ENCODE measurements around the gene CLEC11A. TPM values are rescaled to one million over a fixed set of nuclear protein-coding genes. Genes with fewer than 3 reads are reported as not detected.

Gene CLEC11A
- total and polyA plus RNA-seq, 4 donors = 2.4 to 11.0 (median 5.5) TPM

- no peak overlapping the region for H3K9ac ChIP-seq (ENCODE audit: low read depth in 1 of 2, low read length in 2 of 2)
- no peaks in the 10 kb centered on the region for H3K4me1 ChIP-seq (ENCODE audit: control insufficient read depth in 4 of 4, insufficient read depth in 4 of 4, low read length in 3 of 4)
- no peak for DNase-seq (ENCODE audit: low spot score)
- H3K9me3 ChIP-seq (ENCODE audit: control insufficient read depth in 4 of 4, low read length in 3 of 4) = peaks cover 0 to 4% (median 3%) of the 10 kb centered on the region in 4 donors
- TF ChIP-seq HNF4A (conservative IDR thresholded peaks at IDR 0.05) (no peak), MAX (IDR thresholded peaks at IDR 0.05) (no peak)
- peaks cover 0 to 10% (median 1%) of the 10 kb centered on the region in 4 donors for H3K27me3 ChIP-seq (ENCODE audit: control insufficient read depth in 4 of 4, insufficient read depth in 4 of 4, low read length in 3 of 4)
- H3K27ac ChIP-seq (ENCODE audit: low read depth in 1 of 2, low read length in 2 of 2) = no peak overlapping the region
- H3K4me3 ChIP-seq (ENCODE audit: low read depth in 1 of 3, low read length in 3 of 3) = no peak overlapping the region
- H3K36me3 ChIP-seq (ENCODE audit: control insufficient read depth in 4 of 4, insufficient read depth in 3 of 4, low read depth in 1 of 4, low read length in 3 of 4) = no peaks in the 10 kb centered on the region
- WGBS = 47% methylated on average over 3 of the region's 3 CpGs
Observed at GRCh38 chr19:50678323-50678722, 44.8 kb upstream of the CLEC11A start.

DNA sequence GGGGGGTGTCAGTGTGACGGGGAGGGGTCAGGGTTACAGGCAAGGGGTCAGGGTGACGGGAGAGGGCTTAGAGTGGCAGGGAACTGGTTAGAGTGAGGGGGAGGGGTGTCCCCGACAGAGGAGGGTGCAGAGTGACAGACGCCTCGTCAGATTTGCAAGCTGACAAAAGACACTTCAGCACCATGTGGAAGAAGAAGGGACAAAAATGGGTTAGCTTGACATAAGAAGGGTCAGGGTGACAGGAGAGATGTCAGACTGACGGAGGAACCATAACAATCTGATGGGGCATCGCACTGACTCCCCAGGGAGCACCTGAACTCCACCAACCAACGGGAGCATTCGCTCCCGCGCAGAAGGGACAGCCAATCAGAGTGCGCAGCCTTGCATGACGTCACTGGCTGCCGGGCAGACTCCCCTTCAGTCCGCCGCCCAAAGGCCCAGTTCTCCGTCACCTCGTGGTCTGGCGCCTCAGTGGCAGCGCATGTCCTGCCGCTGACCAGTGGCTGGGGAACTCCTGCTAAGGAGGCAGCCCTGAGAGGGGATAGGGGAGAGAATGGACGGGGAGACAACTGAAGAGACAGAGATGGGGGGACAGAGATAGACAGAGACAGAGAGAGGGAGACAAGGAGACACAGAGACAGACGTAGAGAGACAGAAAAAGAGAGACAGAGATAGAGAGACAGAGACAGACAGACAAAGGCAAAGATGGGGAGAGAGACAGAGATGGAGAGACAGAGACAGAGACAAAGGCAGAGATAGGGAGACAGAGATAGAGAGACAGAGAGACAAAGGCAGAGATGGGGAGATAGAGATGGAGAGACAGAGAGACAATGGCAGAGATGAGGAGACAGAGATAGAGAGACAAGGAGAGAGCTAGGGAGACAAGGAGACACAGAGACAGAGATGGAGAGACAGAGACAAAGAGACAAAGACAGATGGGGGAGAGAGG, 43.7 kb upstream of the CLEC11A start:
- Histone ChIP-seq H3K27ac (ENCODE audit: low read depth in 1 of 2, low read length in 2 of 2) (no peak overlapping the region), H3K36me3 (ENCODE audit: control insufficient read depth in 4 of 4, insufficient read depth in 3 of 4, low read depth in 1 of 4, low read length in 3 of 4) (no peaks in the 10 kb centered on the region), H3K4me3 (ENCODE audit: low read depth in 1 of 3, low read length in 3 of 3) (no peak overlapping the region), H3K27me3 (ENCODE audit: control insufficient read depth in 4 of 4, insufficient read depth in 4 of 4, low read length in 3 of 4) (peaks cover 0 to 10% (median 1%) of the 10 kb centered on the region in 4 donors), H3K9ac (ENCODE audit: low read depth in 1 of 2, low read length in 2 of 2) (no peak overlapping the region), H3K4me1 (ENCODE audit: control insufficient read depth in 4 of 4, insufficient read depth in 4 of 4, low read length in 3 of 4) (no peaks in the 10 kb centered on the region), H3K9me3 (ENCODE audit: control insufficient read depth in 4 of 4, low read length in 3 of 4) (peaks cover 0 to 4% (median 3%) of the 10 kb centered on the region in 4 donors)
- no peak for TF ChIP-seq FOXA1 (IDR thresholded peaks at IDR 0.05)
- peak; percentile 22 for TF ChIP-seq SP1 (IDR thresholded peaks at IDR 0.05)
- peak; percentile 79 for DNase-seq (ENCODE audit: low spot score)
- WGBS = 14% methylated on average over 23 of the region's 23 CpGs

GRCh38 chr19:50686310-50687032, 36.7 kb upstream of the CLEC11A start:
- DNase-seq (ENCODE audit: low spot score) = no peak
- H3K4me1 ChIP-seq (ENCODE audit: control insufficient read depth in 4 of 4, insufficient read depth in 4 of 4, low read length in 3 of 4) = no peaks in the 10 kb centered on the region
- no peaks in the 10 kb centered on the region for H3K9me3 ChIP-seq (ENCODE audit: control insufficient read depth in 4 of 4, low read length in 3 of 4)
- TF ChIP-seq, protein P1, sequence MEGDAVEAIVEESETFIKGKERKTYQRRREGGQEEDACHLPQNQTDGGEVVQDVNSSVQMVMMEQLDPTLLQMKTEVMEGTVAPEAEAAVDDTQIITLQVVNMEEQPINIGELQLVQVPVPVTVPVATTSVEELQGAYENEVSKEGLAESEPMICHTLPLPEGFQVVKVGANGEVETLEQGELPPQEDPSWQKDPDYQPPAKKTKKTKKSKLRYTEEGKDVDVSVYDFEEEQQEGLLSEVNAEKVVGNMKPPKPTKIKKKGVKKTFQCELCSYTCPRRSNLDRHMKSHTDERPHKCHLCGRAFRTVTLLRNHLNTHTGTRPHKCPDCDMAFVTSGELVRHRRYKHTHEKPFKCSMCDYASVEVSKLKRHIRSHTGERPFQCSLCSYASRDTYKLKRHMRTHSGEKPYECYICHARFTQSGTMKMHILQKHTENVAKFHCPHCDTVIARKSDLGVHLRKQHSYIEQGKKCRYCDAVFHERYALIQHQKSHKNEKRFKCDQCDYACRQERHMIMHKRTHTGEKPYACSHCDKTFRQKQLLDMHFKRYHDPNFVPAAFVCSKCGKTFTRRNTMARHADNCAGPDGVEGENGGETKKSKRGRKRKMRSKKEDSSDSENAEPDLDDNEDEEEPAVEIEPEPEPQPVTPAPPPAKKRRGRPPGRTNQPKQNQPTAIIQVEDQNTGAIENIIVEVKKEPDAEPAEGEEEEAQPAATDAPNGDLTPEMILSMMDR (IDR thresholded peaks at IDR 0.05; ENCODE audit: low read depth, low read length, missing input control) = no peak
- TF ChIP-seq SP1 (IDR thresholded peaks at IDR 0.05) = no peak
- no peak overlapping the region for H3K4me3 ChIP-seq (ENCODE audit: low read depth in 1 of 3, low read length in 3 of 3)
- H3K27me3 ChIP-seq (ENCODE audit: control insufficient read depth in 4 of 4, insufficient read depth in 4 of 4, low read length in 3 of 4) = peaks cover 0 to 14% (median 3%) of the 10 kb centered on the region in 4 donors
- WGBS = 15% methylated on average over 50 of the region's 50 CpGs
- no peaks in the 10 kb centered on the region for H3K36me3 ChIP-seq (ENCODE audit: control insufficient read depth in 4 of 4, insufficient read depth in 3 of 4, low read depth in 1 of 4, low read length in 3 of 4)
- no peak overlapping the region for H3K9ac ChIP-seq (ENCODE audit: low read depth in 1 of 2, low read length in 2 of 2)
- no peak overlapping the region for H3K27ac ChIP-seq (ENCODE audit: low read depth in 1 of 2, low read length in 2 of 2)

DNA sequence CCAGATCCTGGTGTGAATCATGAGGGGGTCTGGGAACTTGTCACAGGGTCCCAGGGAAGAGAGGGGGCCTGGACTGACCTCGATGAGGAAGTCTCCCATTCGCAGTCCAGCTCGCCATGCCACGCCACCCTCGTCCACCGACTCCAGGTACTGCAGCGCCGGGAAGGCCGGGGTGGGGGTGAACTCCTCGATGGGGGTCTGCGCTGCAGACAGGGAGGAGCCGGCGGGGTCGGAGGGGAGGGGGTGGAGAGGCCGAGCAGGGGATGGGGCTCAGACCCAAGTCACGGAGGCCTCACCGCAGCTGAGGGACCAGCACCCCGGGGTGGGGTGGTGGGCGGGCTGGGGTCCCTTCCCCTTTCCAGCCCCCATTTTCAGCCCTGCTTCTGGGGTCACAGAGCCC, 34.4 kb upstream of the CLEC11A start:
- WGBS = 61% methylated on average over 19 of the region's 19 CpGs
- H3K9ac ChIP-seq (ENCODE audit: low read depth in 1 of 2, low read length in 2 of 2) = no peak overlapping the region
- peaks cover 0 to 14% (median 3%) of the 10 kb centered on the region in 4 donors for H3K27me3 ChIP-seq (ENCODE audit: control insufficient read depth in 4 of 4, insufficient read depth in 4 of 4, low read length in 3 of 4)
- H3K27ac ChIP-seq (ENCODE audit: low read depth in 1 of 2, low read length in 2 of 2) = no peak overlapping the region
- DNase-seq (ENCODE audit: low spot score) = no peak
- no peak overlapping the region for H3K4me3 ChIP-seq (ENCODE audit: low read depth in 1 of 3, low read length in 3 of 3)
- no peaks in the 10 kb centered on the region for H3K36me3 ChIP-seq (ENCODE audit: control insufficient read depth in 4 of 4, insufficient read depth in 3 of 4, low read depth in 1 of 4, low read length in 3 of 4)
- no peaks in the 10 kb centered on the region for H3K4me1 ChIP-seq (ENCODE audit: control insufficient read depth in 4 of 4, insufficient read depth in 4 of 4, low read length in 3 of 4)
- no peaks in the 10 kb centered on the region for H3K9me3 ChIP-seq (ENCODE audit: control insufficient read depth in 4 of 4, low read length in 3 of 4)
- TF ChIP-seq, protein P1 (IDR thresholded peaks at IDR 0.05; ENCODE audit: low read depth, low read length, missing input control) = no peak
- TF ChIP-seq FOXA1 (IDR thresholded peaks at IDR 0.05) = no peak
- TF ChIP-seq, protein P2, sequence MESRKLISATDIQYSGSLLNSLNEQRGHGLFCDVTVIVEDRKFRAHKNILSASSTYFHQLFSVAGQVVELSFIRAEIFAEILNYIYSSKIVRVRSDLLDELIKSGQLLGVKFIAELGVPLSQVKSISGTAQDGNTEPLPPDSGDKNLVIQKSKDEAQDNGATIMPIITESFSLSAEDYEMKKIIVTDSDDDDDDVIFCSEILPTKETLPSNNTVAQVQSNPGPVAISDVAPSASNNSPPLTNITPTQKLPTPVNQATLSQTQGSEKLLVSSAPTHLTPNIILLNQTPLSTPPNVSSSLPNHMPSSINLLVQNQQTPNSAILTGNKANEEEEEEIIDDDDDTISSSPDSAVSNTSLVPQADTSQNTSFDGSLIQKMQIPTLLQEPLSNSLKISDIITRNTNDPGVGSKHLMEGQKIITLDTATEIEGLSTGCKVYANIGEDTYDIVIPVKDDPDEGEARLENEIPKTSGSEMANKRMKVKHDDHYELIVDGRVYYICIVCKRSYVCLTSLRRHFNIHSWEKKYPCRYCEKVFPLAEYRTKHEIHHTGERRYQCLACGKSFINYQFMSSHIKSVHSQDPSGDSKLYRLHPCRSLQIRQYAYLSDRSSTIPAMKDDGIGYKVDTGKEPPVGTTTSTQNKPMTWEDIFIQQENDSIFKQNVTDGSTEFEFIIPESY (IDR thresholded peaks at IDR 0.05) = no peak
- TF ChIP-seq YY1 (IDR thresholded peaks at IDR 0.05) = no peak
- TF ChIP-seq NR2F2 (IDR thresholded peaks at IDR 0.05) = no peak
- TF ChIP-seq FOXA2 (IDR thresholded peaks at IDR 0.05) = no peak
- TF ChIP-seq SP1 (IDR thresholded peaks at IDR 0.05) = no peak
- no peak for TF ChIP-seq EGR1 (IDR thresholded peaks at IDR 0.05; ENCODE audit: low read depth in 2 of 2)
- TF ChIP-seq MAX (IDR thresholded peaks at IDR 0.05) = no peak

All from liver (tissue), 9 donors.